Heart left ventricle (tissue), 13 donors: ENCODE data around the gene MCM7.

ENCODE experiments used
- POLR2A ChIP-seq, 2 donors: fragments of 450-650 bp; IDR thresholded peaks; one replicate each; pipeline ENCODE4 v1.6.1; 2017; ENCODE audit warnings: antibody characterized with exemption in 2 of 2, mild to moderate bottlenecking in 2 of 2, moderate library complexity in 2 of 2
- TF ChIP-seq, protein P1 (sequence below), 12 donors: fragments of 200-600 bp; sonication (generic) in 4 of 12; IDR thresholded peaks; one replicate each; pipeline versions ENCODE4 v1.5.0 to v1.8.0; 2018 to 2022; ENCODE audit warnings: antibody characterized with exemption in 12 of 12, mild to moderate bottlenecking in 5 of 12
- donor health status: ischemic (EF 13 %, LVEDD 7.1; RV severe dilation, severe dysfunction).
- donor health status: DM: no; HTN: yes; CAD: no.
- donor health status: DM: no; HTN: no; CAD: no.
- donor health status: ischemic (EF 25% LVEDD 6.9; RV normal size, moderate dysfunction).
- donor health status: ischemic (EF 25% LVEDD 5.7; RV mildly dilated, moderate dysfunction).
- donor health status: ischemic (EF 35%, LVEDD 5.7; RV mildly dilated, moderate dysfunction).
- donor health status: nonischemic (EF 11% LVEDD 7.7; RV severe dilation, severe dysfunction).
- donor health status: DM: yes; HTN: yes; CAD: no.
- donor health status: PGD.
- donor health status: ischemic (EF 29% LVEDD 5.4; RV normal size, mild dysfunction).
- donor health status: nonischemic (EF 23%, LVEDD 6.1; RV moderate dilation, normal function).

- TF ChIP-seq, protein P1, sequence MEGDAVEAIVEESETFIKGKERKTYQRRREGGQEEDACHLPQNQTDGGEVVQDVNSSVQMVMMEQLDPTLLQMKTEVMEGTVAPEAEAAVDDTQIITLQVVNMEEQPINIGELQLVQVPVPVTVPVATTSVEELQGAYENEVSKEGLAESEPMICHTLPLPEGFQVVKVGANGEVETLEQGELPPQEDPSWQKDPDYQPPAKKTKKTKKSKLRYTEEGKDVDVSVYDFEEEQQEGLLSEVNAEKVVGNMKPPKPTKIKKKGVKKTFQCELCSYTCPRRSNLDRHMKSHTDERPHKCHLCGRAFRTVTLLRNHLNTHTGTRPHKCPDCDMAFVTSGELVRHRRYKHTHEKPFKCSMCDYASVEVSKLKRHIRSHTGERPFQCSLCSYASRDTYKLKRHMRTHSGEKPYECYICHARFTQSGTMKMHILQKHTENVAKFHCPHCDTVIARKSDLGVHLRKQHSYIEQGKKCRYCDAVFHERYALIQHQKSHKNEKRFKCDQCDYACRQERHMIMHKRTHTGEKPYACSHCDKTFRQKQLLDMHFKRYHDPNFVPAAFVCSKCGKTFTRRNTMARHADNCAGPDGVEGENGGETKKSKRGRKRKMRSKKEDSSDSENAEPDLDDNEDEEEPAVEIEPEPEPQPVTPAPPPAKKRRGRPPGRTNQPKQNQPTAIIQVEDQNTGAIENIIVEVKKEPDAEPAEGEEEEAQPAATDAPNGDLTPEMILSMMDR (IDR thresholded peaks at IDR 0.05) = no peak
- TF ChIP-seq POLR2A (IDR thresholded peaks at IDR 0.05) = no peak
Observed at GRCh38 chr7:100080907-100081534, 20.2 kb downstream of the MCM7 start.
